NAMALWA (cell line): ENCODE results near the gene NAA50.

Source experiments
- DNase-seq: peaks from one replicate; pipeline ENCODE4 v3.0.0-alpha.2; 2015; ENCODE audit warnings: low spot score

NAA50 gene

DNA sequence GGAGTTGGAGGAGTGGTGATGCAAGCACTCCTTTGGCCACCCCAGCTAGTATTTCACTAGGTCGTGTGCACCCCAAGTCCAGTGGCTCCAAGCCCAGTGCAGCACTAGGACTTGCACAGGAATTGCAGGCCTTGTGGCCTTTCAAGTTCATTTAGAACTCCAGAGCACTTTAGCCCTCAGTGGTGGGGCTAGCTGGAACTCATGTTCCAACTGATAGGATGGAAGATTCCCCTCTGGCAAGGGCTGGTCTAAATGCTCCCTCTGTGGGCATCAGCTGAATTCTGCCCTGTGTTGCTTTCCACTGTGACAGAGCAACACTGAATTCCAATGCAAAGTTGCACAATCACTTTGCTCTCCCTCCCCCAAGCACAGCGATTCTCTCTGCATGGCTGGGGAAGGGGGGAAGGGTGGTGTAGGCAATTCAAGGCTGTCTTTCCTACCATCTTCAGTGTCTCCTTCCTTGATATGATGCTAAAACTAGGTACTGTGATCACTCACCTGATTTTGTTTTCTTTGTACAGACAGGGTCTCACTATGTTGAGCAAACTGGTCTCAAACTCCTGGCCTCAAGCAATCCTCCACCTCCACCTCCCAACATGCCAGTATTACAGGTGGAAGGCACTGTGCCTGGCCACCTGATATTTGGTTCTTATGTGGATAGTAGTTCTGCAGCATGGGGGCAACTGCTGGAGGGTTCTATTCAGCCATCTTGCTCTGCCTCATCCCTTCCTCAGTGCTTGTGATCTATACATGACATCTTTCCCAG is 59.9 kb downstream of the NAA50 start:
- no peak for DNase-seq

DNA sequence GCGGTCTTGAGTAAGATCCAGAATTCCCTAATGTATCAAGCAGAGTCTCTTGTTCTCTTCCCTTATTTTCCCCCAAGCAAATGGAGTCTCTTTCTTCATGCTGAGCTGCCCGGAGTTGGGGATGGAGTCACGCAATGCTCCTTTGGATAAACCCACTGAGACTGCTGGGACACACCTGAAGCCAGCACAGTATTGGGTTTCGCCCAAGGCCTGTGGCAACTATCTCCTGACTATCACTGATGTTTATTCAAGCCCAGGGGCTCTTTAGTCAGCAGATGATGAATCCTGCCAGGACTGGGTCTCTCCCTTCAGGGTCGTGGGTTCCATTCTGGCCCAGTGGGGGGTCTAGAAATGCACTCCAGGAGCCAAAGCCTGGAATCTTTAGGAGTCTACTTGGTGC is 60.9 kb downstream of the NAA50 start:
- no peak for DNase-seq

DNA sequence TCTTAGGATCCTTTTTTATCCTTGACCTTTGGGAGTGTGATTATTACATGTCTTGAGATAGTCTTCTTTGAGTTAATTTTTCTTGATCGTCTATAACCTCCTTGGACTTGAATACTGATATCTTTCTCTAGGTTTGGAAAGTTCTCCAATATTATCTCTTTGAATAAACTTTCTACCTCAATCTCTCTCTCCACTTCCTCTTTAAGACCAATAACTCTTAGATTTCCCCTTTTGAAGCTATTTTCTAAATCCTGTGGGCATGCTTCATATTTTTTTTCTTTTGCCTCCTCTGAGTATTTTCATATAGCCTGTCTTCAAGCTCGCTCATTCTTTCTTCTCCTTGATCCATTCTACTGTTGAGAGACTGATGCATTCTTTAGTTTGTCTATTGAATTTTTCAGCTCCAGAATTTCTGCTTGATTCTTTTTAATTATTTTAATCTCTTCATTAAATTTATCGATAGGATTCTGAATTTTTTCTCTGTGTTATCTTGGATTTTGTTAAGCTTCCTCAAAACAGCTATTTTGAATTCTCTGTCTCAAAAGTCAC is 61.7 kb downstream of the NAA50 start:
- DNase-seq, result no peak

DNA sequence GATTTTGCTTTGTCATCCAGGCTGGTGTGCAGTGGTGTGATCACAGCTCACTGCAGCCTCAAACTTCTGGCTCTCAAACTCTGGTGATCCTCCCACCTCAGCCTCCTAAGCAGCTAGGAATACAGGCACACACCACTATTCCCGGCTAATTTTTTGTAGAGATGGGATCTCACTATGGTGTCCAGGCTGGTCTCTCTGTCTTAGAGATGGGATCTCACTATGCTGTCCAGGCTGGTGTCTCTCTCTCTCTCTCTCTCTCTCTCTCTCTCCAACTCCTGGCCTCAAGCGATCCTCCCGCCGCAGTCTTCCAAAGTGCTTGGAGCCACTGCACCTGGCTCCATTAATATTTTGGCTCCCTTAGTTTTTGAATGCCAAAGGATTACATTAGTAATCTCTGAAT is 67.3 kb downstream of the NAA50 start:
- no peak for DNase-seq

DNA sequence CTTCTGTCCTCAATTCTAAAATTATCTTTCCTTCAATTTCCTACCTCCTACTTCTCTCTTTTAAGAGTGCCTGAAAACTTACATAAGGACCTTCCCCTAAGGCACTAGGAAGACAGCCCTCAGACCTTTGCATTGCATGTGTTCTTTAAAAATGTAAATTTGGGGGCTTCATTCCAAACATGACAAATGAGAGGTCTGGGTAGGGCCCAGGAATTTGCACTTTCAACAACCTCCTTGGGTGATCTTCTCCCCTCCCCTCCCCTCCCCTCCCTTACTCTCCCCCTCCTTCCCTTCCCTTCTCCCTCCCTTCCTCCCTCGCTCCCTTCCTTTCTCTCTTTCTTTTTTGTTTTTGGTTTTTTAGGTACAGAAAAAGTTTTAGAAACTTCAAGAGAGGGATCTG is 68.3 kb downstream of the NAA50 start:
- no peak for DNase-seq

DNA sequence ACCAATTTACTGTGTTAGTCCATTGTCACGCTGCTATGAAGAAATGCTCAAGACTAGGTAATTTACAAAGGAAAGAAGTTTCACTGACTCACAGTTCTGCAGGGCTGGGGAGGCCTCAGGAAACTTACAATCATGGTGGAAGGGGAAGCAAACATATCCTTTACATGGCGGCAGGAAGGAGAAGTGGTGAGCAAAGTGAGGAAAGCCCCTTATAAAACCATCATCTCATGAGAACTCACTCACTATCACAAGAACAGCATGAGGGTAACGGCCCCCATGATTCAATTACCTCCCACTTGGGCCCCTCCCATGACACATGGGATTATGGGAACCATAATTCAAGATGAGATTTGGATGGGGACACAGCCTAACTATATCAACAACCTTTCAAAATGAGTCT is 69.8 kb downstream of the NAA50 start:
- no peak for DNase-seq

DNA sequence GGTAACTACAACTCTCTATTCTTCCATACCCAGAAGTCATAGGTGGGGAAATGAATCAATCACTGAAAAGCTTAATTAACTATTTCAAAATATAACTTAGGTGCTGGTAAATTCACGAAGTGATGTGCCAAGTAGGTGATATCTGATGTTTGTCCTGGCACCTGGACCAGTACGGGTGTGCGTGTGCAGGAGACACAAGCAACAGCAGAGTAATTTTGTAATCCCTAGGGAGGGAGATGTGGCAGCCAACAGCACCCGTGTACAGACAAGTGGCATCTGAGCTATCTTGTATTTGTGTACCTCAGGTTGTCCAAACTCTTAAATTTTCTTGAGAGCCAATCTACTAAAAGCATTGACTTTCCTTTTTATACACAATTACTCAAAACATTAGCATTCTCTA is 72.5 kb downstream of the NAA50 start:
- DNase-seq, result no peak

DNA sequence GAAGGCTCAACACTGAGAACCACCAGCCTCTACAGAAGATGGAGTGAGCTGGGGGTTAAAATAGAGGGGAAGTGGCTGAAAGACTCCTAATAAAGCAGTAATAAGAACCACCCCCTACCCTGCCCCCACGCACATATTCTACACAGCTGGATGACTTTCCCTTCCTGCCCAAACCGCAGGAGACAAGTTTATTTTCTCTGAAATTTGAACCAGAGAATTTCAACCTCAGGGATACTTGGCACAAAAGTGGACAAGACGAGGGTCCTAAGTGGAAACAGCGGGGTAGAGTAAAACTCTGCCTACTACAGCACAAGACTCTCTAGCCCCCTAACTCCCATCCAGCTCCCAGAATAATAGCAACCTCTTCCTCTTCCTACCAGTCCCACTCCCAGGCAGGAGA is 78.0 kb downstream of the NAA50 start:
- peak; percentile 13 for DNase-seq
